Caco-2 (cell line): ENCODE data around the gene CDK12. TPM values are rescaled to one million over a fixed set of nuclear protein-coding genes. Genes with fewer than 3 reads are reported as not detected.
"Not testable (repeated sequence)": the region's sequence is repeated elsewhere in the genome, so short reads cannot be mapped to it uniquely, and the experiment has no call there.

Experiments used
- BruUV-seq: library from RNA; stranded (reverse); fragments of 400-500 nt; replicated peaks from 2 replicates; lab custom pipeline; 2021; lab: Mats Ljungman, UMichigan
- CTCF ChIA-PET: fragments of 300-600 bp; sonication (Branson Sonifier 250); formaldehyde crosslinking; loops from one replicate; lab custom pipeline; 2022; ENCODE audit warnings: antibody characterized with exemption; lab: Charles Lee
- POLR2A ChIA-PET: fragments of 300-600 bp; sonication (Branson Sonifier 250); formaldehyde crosslinking; loops from one replicate; lab custom pipeline; 2022; ENCODE audit warnings: antibody characterized with exemption; lab: Charles Lee
- DNase-seq, 2 experiments: peaks; one replicate each; pipeline versions ENCODE4 v3.0.0 to v3.0.0-alpha.2; 2020 to 2022
- H3K27me3 ChIP-seq: replicated peaks from 2 replicates; pipeline ENCODE4 v1.6.0; 2011; ENCODE audit warnings: low read length; ENCODE audit not compliant: control insufficient read depth, insufficient read depth
- H3K36me3 ChIP-seq: 2 replicates; pipeline ENCODE4 v1.5.1; 2011; ENCODE audit warnings: low read length; ENCODE audit not compliant: control insufficient read depth, insufficient read depth
- H3K4me1 ChIP-seq: fragments of 250-450 bp; sonication (Bioruptor Pico); 2 replicates; pipeline ENCODE4 v1.5.1; 2020; ENCODE audit warnings: mild to moderate bottlenecking
- H3K4me3 ChIP-seq: 2 replicates; pipeline ENCODE4 v1.5.1; 2011; ENCODE audit warnings: low read depth, mild to moderate bottlenecking, control low read depth, low read length
- H3K9me3 ChIP-seq: fragments of 250-450 bp; sonication (Bioruptor Pico); 2 replicates; pipeline ENCODE4 v1.5.1; 2020; ENCODE audit warnings: mild to moderate bottlenecking, moderate library complexity
- H3K27ac Mint-ChIP-seq: one replicate; pipeline ENCODE4 v1.8.0; 2022; ENCODE audit warnings: mixed read lengths; ENCODE audit not compliant: unreplicated experiment
- H3K27me3 Mint-ChIP-seq: one replicate; pipeline ENCODE4 v1.8.0; 2022; ENCODE audit warnings: mixed read lengths; ENCODE audit not compliant: insufficient read depth, unreplicated experiment
- H3K36me3 Mint-ChIP-seq: one replicate; pipeline ENCODE4 v1.8.0; 2022; ENCODE audit warnings: mild to moderate bottlenecking, mixed read lengths; ENCODE audit not compliant: insufficient read depth, unreplicated experiment
- H3K4me1 Mint-ChIP-seq: one replicate; pipeline ENCODE4 v1.8.0; 2022; ENCODE audit warnings: low read depth, mixed read lengths; ENCODE audit not compliant: unreplicated experiment
- H3K4me3 Mint-ChIP-seq: one replicate; pipeline ENCODE4 v1.8.0; 2022; ENCODE audit warnings: mild to moderate bottlenecking, moderate library complexity, mixed read lengths; ENCODE audit not compliant: unreplicated experiment
- H3K9me3 Mint-ChIP-seq: one replicate; pipeline ENCODE4 v1.8.0; 2022; ENCODE audit warnings: mixed read lengths; ENCODE audit not compliant: unreplicated experiment
- CTCF ChIP-seq, 2 experiments: fragments of 200-600 bp in 1 of 2; IDR thresholded peaks; 1 replicate in 1 of 2; 2 replicates in 1 of 2; pipeline versions ENCODE4 v1.5.1 to v1.8.0; 2011 to 2022; ENCODE audit warnings: antibody characterized with exemption in 1 of 2, control low read depth in 1 of 2, inconsistent platforms in 1 of 2, low read depth in 1 of 2, low read length in 1 of 2, mild to moderate bottlenecking in 1 of 2, moderate library complexity in 1 of 2; ENCODE audit not compliant: insufficient read depth in 1 of 2, severe bottlenecking in 1 of 2, unreplicated experiment in 1 of 2
- intact Hi-C: fragments of 100-400 bp; cut with micrococcal nuclease; formaldehyde crosslinking; loops from one replicate; pipeline ENCODE4 v1.10.0; 2022; ENCODE audit not compliant: unreplicated experiment
- total RNA-seq: library from RNA; stranded (reverse); gene quantifications from 2 replicates; pipeline ENCODE4 v1.2.3, GENCODE V29; 2022

Gene CDK12
- total RNA-seq, 1 experiment from 2014 or later, result 85.5 TPM

GRCh38 chr17:39543664-39544063 is 82.4 kb downstream of the CDK12 start:
- Mint-ChIP-seq H3K9me3 (no peaks in the 10 kb centered on the region), H3K27ac (no peak overlapping the region), H3K4me3 (no peak overlapping the region), H3K27me3 (no peaks in the 10 kb centered on the region), H3K4me1 (peaks cover 9% of the 10 kb centered on the region), H3K36me3 (no peaks in the 10 kb centered on the region)
- peaks cover 3% of the 10 kb centered on the region for H3K4me1 ChIP-seq
- ChIA-PET CTCF (interaction anchor here (0.6 to 1.2 kb wide), 3 partner anchors 35 to 337 kb away, joined by 3 to 5 read pairs (median 4); no protein-coding TSS in a partner anchor), POLR2A (no interaction called here)
- no peaks in the 10 kb centered on the region for H3K36me3 ChIP-seq
- intact Hi-C loops, result no loop called here
- H3K9me3 ChIP-seq, result no peaks in the 10 kb centered on the region
- no peak overlapping the region for H3K4me3 ChIP-seq
- no peak for TF ChIP-seq CTCF (IDR thresholded peaks at IDR 0.05; ENCODE audit: insufficient read depth in 1 of 2, low read depth in 1 of 2, low read length in 1 of 2, severe bottlenecking in 1 of 2, unreplicated experiment in 1 of 2)
- DNase-seq, result no peak
- no peaks in the 10 kb centered on the region for H3K27me3 ChIP-seq
- BruUV-seq, result no TSS peak

GRCh38 chr17:39544361-39544760 is 83.1 kb downstream of the CDK12 start:
- H3K9me3 ChIP-seq, H3K4me3 Mint-ChIP-seq, H3K36me3 ChIP-seq, H3K27ac Mint-ChIP-seq, BruUV-seq, H3K4me1 Mint-ChIP-seq, POLR2A ChIA-PET, intact Hi-C loops, H3K27me3 ChIP-seq, H3K9me3 Mint-ChIP-seq, H3K4me1 ChIP-seq, H3K36me3 Mint-ChIP-seq, H3K27me3 Mint-ChIP-seq, H3K4me3 ChIP-seq: not testable (repeated sequence)
- CTCF ChIA-PET, result interaction anchor here (0.7 to 1.2 kb wide), 3 partner anchors 77 to 338 kb away, joined by 3 to 5 read pairs (median 3); no protein-coding TSS in a partner anchor
- DNase-seq, result peak in 1 of 2 experiments; percentile 12

- H3K27me3 ChIP-seq, result no peaks in the 10 kb centered on the region
- no peaks in the 10 kb centered on the region for H3K36me3 ChIP-seq
- Mint-ChIP-seq H3K4me3 (no peak overlapping the region), H3K36me3 (no peaks in the 10 kb centered on the region), H3K27ac (no peak overlapping the region), H3K4me1 (no peaks in the 10 kb centered on the region), H3K27me3 (no peaks in the 10 kb centered on the region), H3K9me3 (no peaks in the 10 kb centered on the region)
- CTCF ChIA-PET, result interaction anchor here (0.6 to 3.1 kb wide), 26 partner anchors 9 to 348 kb away, joined by 3 to 48 read pairs (median 4); partner anchors contain the start of genes MED1, MIEN1 and RPL19
- POLR2A ChIA-PET, result interaction anchor here (0.5 kb wide), 1 partner anchor 282 kb away, joined by 5 read pairs; no protein-coding TSS in a partner anchor
- no peaks in the 10 kb centered on the region for H3K4me1 ChIP-seq
- intact Hi-C loops, result loop anchor here (1.0 to 5.0 kb wide), 2 partner anchors 75 to 341 kb away; no protein-coding TSS in a partner anchor
- peak; percentile 90 to 98 for TF ChIP-seq CTCF (IDR thresholded peaks at IDR 0.05; ENCODE audit: insufficient read depth in 1 of 2, low read depth in 1 of 2, low read length in 1 of 2, severe bottlenecking in 1 of 2, unreplicated experiment in 1 of 2)
- H3K4me3 ChIP-seq, result no peak overlapping the region
- BruUV-seq, result no TSS peak
- no peaks in the 10 kb centered on the region for H3K9me3 ChIP-seq
- peak; percentile 57 to 77 for DNase-seq
These were observed 86.6 kb downstream of the CDK12 start for GRCh38 chr17:39547713-39548478.
